Right lobe of liver (tissue), 6 donors: ENCODE measurements around the gene ALS2CL. TPM values are rescaled to one million over a fixed set of nuclear protein-coding genes. Genes with fewer than 3 reads are reported as not detected.

Source experiments
- ATAC-seq, 4 donors: fragments of 200-7000 bp; cut with Tn5 transposase; one replicate each; pipeline ENCODE4 v1.9.1; 2020; ENCODE audit warnings: mild to moderate bottlenecking in 4 of 4, moderate library complexity in 4 of 4
- DNase-seq, 3 donors: peaks; one replicate each; pipeline ENCODE4 v3.0.0-alpha.2; 2020
- H3K27ac ChIP-seq, 3 donors: fragments of 200-600 bp; one replicate each; pipeline ENCODE4 v1.8.0; 2022
- H3K27me3 ChIP-seq, 2 donors: fragments of 200-600 bp; one replicate each; pipeline ENCODE4 v1.8.0; 2022
- H3K36me3 ChIP-seq, 4 donors: fragments of 200-600 bp; sonication (generic) in 1 of 4; one replicate each; pipeline versions ENCODE4 v1.5.1 to v1.8.0; 2017 to 2022; ENCODE audit warnings: control low read depth in 1 of 4
- H3K4me1 ChIP-seq, 4 donors: fragments of 200-600 bp; sonication (generic) in 1 of 4; one replicate each; pipeline versions ENCODE4 v1.5.1 to v1.8.0; 2017 to 2022; ENCODE audit warnings: control low read depth in 1 of 4
- H3K4me3 ChIP-seq, 3 donors: fragments of 200-600 bp; one replicate each; pipeline ENCODE4 v1.8.0; 2022
- H3K9me3 ChIP-seq, 4 donors: fragments of 200-600 bp; sonication (generic) in 1 of 4; one replicate each; pipeline versions ENCODE4 v1.5.1 to v1.8.0; 2017 to 2022; ENCODE audit warnings: control low read depth in 1 of 4
- POLR2A ChIP-seq: fragments of 450-650 bp; IDR thresholded peaks from one replicate; pipeline ENCODE4 v1.6.1; 2017; ENCODE audit warnings: antibody characterized with exemption, mild to moderate bottlenecking
- WGBS: methylation state at CpG from one replicate; pipeline ENCODE4 v1.1.6; 2018; ENCODE audit warnings: low coverage, low lambda C conversion rate; ENCODE audit not compliant: insufficient coverage; ENCODE audit errors: missing lambda C conversion rate; 5-methylcytosine and 5-hydroxymethylcytosine counted together
- intact Hi-C, 2 donors: fragments of 100-400 bp; cut with DNase I; formaldehyde crosslinking; loops; one replicate each; pipeline versions ENCODE4 v1.11.2 to v1.14.1; 2022
- total RNA-seq, 6 experiments: library from RNA; depleted of rRNA in 2 of 6; stranded (reverse); fragments of >200 nt in 2 of 6; fragmentation: NEBNext Ultra II Directional in 3 of 6; extraction: Animal tissue kit (Norgen Biotek cat#: 25700) in 3 of 6; gene quantifications; one replicate each; pipeline versions ENCODE4 v1.1.0 to v1.2.4, GENCODE V29; 2016 to 2023
- TF ChIP-seq, protein P1 (sequence below), 4 donors: fragments of 200-600 bp in 3 of 4; fragments of 450-650 bp in 1 of 4; IDR thresholded peaks; one replicate each; pipeline versions ENCODE4 v1.5.1 to v1.8.0; 2016 to 2022; ENCODE audit warnings: antibody characterized with exemption in 4 of 4, mild to moderate bottlenecking in 2 of 4
- donor health status: DM: no; HTN: yes; CAD: no.
- donor health status: DM: no; HTN: no; CAD: no.
- donor health status: DM: no; HTN: no; CAD: no.
- donor health status: DM: no; HTN: yes; CAD: no.
- donor health status: DM: no; HTN: yes; CAD: no.

ALS2CL gene
- total RNA-seq, 6 experiments from 2014 or later: 12.3 to 19.1 (median 15.9) TPM

DNA sequence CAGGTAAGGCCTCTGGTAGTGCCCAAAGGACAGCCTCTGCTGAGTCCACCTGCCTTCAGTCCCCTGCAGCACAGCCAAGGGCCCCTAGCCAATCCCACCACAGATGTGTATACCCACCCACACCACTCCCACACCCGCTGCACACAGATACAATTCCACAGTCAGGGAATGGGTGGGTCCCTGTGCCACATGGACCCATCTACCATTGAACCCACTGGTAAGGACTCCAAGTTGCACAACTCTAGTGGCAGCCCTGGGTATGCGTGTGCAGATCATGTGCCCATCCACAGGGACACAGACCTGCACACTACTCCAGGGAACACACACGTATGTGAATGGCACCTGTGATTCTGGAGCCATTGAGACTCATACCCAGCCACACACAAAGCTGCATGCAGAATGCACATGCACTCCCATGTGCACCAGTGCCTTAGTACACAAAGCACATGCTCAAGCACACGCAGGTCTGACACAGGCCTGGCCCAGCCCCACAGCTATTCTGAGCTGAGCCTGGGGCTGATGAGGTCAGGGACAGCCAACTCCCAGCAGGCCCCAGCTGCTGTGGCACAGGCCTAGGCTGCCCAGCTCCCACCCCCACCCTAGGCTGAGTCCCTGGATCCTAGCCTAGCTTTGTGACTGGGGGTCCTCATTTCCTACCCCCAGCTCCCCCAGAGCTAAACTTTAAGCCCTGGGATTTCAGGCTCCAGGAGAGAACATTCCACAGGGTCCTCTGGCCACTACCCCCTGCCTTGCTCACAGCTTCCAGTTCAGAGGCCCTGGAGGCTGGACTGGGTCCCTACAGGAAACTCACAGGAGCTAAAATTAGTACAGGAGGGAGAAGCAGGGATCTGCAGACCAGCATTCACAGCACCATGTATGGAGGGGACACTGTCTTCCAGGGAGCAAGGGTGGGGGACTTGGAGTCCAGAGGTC lies 2.7 kb upstream of the ALS2CL start:
- no CpG with 5 or more reads among the region's 4 CpGs for WGBS
- no peaks in the 10 kb centered on the region for H3K36me3 ChIP-seq
- H3K27ac ChIP-seq: peak overlapping the region in 2 of 3 donors; percentile 15 to 33
- H3K4me1 ChIP-seq: peaks cover 0 to 44% (median 12%) of the 10 kb centered on the region in 4 donors
- ATAC-seq (peak in 2 of 4 donors; percentile 1 to 2), DNase-seq (no peak)
- no peaks in the 10 kb centered on the region for H3K9me3 ChIP-seq
- intact Hi-C loops: no loop called here
- H3K4me3 ChIP-seq: no peak overlapping the region
- TF ChIP-seq, protein P1, sequence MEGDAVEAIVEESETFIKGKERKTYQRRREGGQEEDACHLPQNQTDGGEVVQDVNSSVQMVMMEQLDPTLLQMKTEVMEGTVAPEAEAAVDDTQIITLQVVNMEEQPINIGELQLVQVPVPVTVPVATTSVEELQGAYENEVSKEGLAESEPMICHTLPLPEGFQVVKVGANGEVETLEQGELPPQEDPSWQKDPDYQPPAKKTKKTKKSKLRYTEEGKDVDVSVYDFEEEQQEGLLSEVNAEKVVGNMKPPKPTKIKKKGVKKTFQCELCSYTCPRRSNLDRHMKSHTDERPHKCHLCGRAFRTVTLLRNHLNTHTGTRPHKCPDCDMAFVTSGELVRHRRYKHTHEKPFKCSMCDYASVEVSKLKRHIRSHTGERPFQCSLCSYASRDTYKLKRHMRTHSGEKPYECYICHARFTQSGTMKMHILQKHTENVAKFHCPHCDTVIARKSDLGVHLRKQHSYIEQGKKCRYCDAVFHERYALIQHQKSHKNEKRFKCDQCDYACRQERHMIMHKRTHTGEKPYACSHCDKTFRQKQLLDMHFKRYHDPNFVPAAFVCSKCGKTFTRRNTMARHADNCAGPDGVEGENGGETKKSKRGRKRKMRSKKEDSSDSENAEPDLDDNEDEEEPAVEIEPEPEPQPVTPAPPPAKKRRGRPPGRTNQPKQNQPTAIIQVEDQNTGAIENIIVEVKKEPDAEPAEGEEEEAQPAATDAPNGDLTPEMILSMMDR (IDR thresholded peaks at IDR 0.05): no peak
- no peak for TF ChIP-seq POLR2A
- no peaks in the 10 kb centered on the region for H3K27me3 ChIP-seq

DNA sequence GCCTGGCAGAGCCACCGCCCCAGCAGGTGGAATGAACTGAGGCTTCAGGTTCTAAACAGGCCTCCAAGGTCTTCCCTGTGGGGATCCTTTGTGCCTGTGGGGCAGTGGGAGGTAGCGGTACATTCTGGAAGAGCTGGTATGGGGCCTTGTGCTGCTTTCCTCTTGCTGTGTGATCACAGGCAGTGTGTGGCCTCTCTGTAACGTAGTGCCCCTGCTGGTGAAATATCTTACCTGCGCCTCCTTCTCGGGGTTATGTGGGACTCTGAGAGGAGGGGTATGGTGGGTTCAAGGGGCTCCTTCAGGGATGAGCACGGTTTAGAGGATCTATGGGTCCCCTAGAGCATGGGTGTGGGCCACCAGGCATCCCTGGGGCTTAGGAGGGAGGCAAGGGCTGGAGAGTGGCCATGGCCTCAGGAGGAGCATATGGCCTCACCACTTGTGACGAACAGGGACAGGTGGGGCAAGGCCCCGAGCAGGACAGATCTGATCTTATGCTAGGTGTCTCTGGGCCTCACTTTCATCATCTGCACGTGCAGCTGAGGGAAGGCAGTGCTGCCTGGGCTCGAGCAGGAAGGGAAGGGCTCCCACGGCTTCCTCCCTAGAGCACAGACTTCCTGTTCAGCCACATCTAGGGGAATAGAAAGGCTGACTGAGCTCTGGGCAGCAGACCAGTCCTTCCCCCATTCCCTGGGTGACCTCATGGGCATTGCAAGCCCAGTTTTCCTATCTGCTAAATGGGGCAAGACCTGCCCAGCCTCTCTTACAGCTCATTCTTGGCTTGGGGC lies 1.9 kb upstream of the ALS2CL start:
- intact Hi-C loops: no loop called here
- peaks cover 0 to 39% (median 10%) of the 10 kb centered on the region in 4 donors for H3K4me1 ChIP-seq
- H3K36me3 ChIP-seq: no peaks in the 10 kb centered on the region
- H3K9me3 ChIP-seq: no peaks in the 10 kb centered on the region
- ATAC-seq (peak; percentile 12 to 31 (median 20)), DNase-seq (peak in 2 of 3 donors; percentile 58 to 63)
- TF ChIP-seq, protein P1 (IDR thresholded peaks at IDR 0.05): peak; percentile 23 to 32 (median 27)
- TF ChIP-seq POLR2A: no peak
- H3K27me3 ChIP-seq: no peaks in the 10 kb centered on the region
- WGBS: no CpG with 5 or more reads among the region's 11 CpGs
- H3K4me3 ChIP-seq: no peak overlapping the region
- H3K27ac ChIP-seq: peak overlapping the region in 2 of 3 donors; percentile 15 to 33

DNA sequence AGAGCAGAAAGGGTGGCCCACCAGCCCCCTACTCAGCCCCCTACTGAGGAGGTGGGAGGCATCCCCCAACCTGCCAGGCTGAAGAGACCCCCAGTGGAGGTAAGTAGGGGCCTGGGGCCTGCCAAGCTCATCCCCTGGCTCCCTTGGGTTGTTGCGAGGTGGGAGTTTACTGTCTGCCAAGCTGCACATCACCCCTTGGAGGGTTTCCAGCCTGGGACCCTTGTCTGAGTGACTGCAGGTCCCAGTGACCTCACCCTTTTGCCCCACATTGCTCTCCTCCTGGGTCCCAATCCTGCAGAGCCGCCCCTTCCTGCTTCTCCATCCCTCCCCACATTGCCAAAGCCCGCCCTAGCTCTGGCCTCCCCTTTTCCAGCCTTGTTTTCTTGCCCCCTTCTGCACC lies 1.0 kb upstream of the ALS2CL start:
- WGBS: no CpG with 5 or more reads among the region's 3 CpGs
- Histone ChIP-seq H3K4me3 (no peak overlapping the region), H3K27me3 (no peaks in the 10 kb centered on the region), H3K36me3 (no peaks in the 10 kb centered on the region), H3K4me1 (peaks cover 0 to 30% (median 6%) of the 10 kb centered on the region in 4 donors), H3K9me3 (no peaks in the 10 kb centered on the region), H3K27ac (peak overlapping the region in 1 of 3 donors; percentile 70)
- ATAC-seq (no peak), DNase-seq (no peak)
- intact Hi-C loops: no loop called here
- no peak for TF ChIP-seq POLR2A
- TF ChIP-seq, protein P1 (IDR thresholded peaks at IDR 0.05): no peak

DNA sequence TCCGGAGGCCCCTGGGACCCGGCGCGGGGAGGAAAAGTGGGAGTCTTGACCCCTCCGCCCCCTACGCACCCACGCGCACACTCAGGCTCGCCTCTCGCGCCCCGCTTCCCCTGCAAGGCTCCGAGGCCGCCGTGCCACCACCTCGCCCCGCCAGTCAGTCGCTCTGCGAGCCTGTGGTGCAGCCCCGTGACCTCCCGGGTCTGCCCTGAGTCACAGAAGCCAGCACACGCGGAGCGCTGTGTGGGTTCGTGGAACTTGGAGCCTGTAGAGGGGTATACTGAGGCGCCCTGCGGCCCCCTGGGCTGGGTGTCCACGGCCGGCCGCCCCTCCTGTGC lies 380 bp upstream of the ALS2CL start:
- WGBS: 27% methylated on average over 4 of the region's 30 CpGs
- Histone ChIP-seq H3K4me1 (peaks cover 0 to 25% (median 4%) of the 10 kb centered on the region in 4 donors), H3K36me3 (no peaks in the 10 kb centered on the region), H3K27ac (peak overlapping the region in 2 of 3 donors; percentile 66 to 70), H3K27me3 (no peaks in the 10 kb centered on the region), H3K9me3 (no peaks in the 10 kb centered on the region), H3K4me3 (peak overlapping the region; percentile 61 to 77 (median 69))
- peak; percentile 6 to 48 (median 16) for ATAC-seq
- intact Hi-C loops: no loop called here
- TF ChIP-seq, protein P1 (IDR thresholded peaks at IDR 0.05): no peak
- no peak for TF ChIP-seq POLR2A
- DNase-seq: peak in 1 of 3 donors; percentile 62
